H9 (cell line): Measurements from ENCODE around the gene SNAI3. TPM values are rescaled to one million over a fixed set of nuclear protein-coding genes. Genes with fewer than 3 reads are reported as not detected.
A peak's percentile ranks its signal among the peaks of the same experiment; 100 is the strongest.

ENCODE experiments used
- DNase-seq: peaks from one replicate; pipeline ENCODE4 v3.0.0-alpha.2; 2017
- H2AFZ ChIP-seq: one replicate; pipeline ENCODE4 v1.6.1; 2013; ENCODE audit warnings: mild to moderate bottlenecking, low read length, control low read depth, moderate library complexity
- H2AK5ac ChIP-seq: 2 replicates; pipeline ENCODE4 v1.6.1; 2013; ENCODE audit warnings: low read length, control low read depth, mixed read lengths; ENCODE audit not compliant: insufficient read length
- H2BK120ac ChIP-seq: one replicate; pipeline ENCODE4 v1.6.1; 2013; ENCODE audit warnings: low read depth, mild to moderate bottlenecking, low read length, control low read depth, inconsistent platforms; ENCODE audit not compliant: poor library complexity, severe bottlenecking
- H2BK12ac ChIP-seq: 2 replicates; pipeline ENCODE4 v1.6.1; 2013; ENCODE audit warnings: low read length, control low read depth, mixed read lengths, low read depth; ENCODE audit not compliant: insufficient read length
- H2BK15ac ChIP-seq: 2 replicates; pipeline ENCODE4 v1.6.1; 2013; ENCODE audit warnings: low read depth, low read length, control low read depth
- H2BK20ac ChIP-seq: one replicate; pipeline ENCODE4 v1.6.1; 2013; ENCODE audit warnings: low read depth, mild to moderate bottlenecking, low read length, control low read depth, inconsistent platforms; ENCODE audit not compliant: poor library complexity, severe bottlenecking
- H2BK5ac ChIP-seq: 2 replicates; pipeline ENCODE4 v1.6.1; 2013; ENCODE audit warnings: low read length, control low read depth, mixed read lengths; ENCODE audit not compliant: insufficient read length
- H3K14ac ChIP-seq: 2 replicates; pipeline ENCODE4 v1.6.1; 2013; ENCODE audit warnings: low read length, control low read depth; ENCODE audit not compliant: insufficient read depth
- H3K18ac ChIP-seq: 2 replicates; pipeline ENCODE4 v1.6.1; 2013; ENCODE audit warnings: low read depth, mild to moderate bottlenecking, mixed read lengths, low read length, control low read depth; ENCODE audit not compliant: insufficient read length
- H3K23ac ChIP-seq: 2 replicates; pipeline ENCODE4 v1.6.1; 2013; ENCODE audit warnings: low read length, control low read depth, mixed read lengths, low read depth; ENCODE audit not compliant: insufficient read length
- H3K23me2 ChIP-seq: 2 replicates; pipeline ENCODE4 v1.6.1; 2013; ENCODE audit warnings: low read depth, mild to moderate bottlenecking, mixed read lengths, low read length, control low read depth; ENCODE audit not compliant: insufficient read length, poor library complexity, severe bottlenecking
- H3K27ac ChIP-seq: 2 replicates; pipeline ENCODE4 v1.5.1; 2013; ENCODE audit warnings: low read length, control low read depth, mixed read lengths, low read depth; ENCODE audit not compliant: insufficient read length
- H3K27me3 ChIP-seq: 2 replicates; pipeline ENCODE4 v1.6.1; 2013; ENCODE audit warnings: low read length, control low read depth, inconsistent platforms; ENCODE audit not compliant: insufficient read depth
- H3K4ac ChIP-seq: 2 replicates; pipeline ENCODE4 v1.6.1; 2013; ENCODE audit warnings: low read depth, mild to moderate bottlenecking, control low read depth, inconsistent platforms, low read length, moderate library complexity
- H3K4me1 ChIP-seq: 2 replicates; pipeline ENCODE4 v1.6.1; 2013; ENCODE audit warnings: low read length, control low read depth, inconsistent platforms; ENCODE audit not compliant: insufficient read depth
- H3K4me2 ChIP-seq: 2 replicates; pipeline ENCODE4 v1.6.1; 2013; ENCODE audit warnings: low read length, control low read depth, mixed read lengths; ENCODE audit not compliant: insufficient read length, insufficient read depth
- H3K56ac ChIP-seq: 2 replicates; pipeline ENCODE4 v1.6.1; 2013; ENCODE audit warnings: low read depth, mild to moderate bottlenecking, mixed read lengths, low read length, control low read depth; ENCODE audit not compliant: insufficient read length
- H3K79me1 ChIP-seq: 2 replicates; pipeline ENCODE4 v1.6.1; 2013; ENCODE audit warnings: low read depth, mild to moderate bottlenecking, moderate library complexity, low read length, control low read depth, inconsistent platforms; ENCODE audit not compliant: insufficient read depth, poor library complexity, severe bottlenecking
- H3K79me2 ChIP-seq: 2 replicates; pipeline ENCODE4 v1.6.1; 2013; ENCODE audit warnings: low read length, control low read depth, inconsistent platforms; ENCODE audit not compliant: insufficient read depth
- H3K9ac ChIP-seq: 2 replicates; pipeline ENCODE4 v1.6.1; 2013; ENCODE audit warnings: low read length, control low read depth, mixed read lengths; ENCODE audit not compliant: insufficient read length; ENCODE audit errors: extremely low read depth
- H3K9me3 ChIP-seq: one replicate; pipeline ENCODE4 v1.6.1; 2013; ENCODE audit warnings: low read depth, low read length, inconsistent platforms; ENCODE audit not compliant: control insufficient read depth
- H3T11ph ChIP-seq: one replicate; pipeline ENCODE4 v1.6.1; 2013; ENCODE audit warnings: mild to moderate bottlenecking, low read length, control low read depth, inconsistent platforms
- H4K20me1 ChIP-seq: one replicate; pipeline ENCODE4 v1.6.1; 2013; ENCODE audit not compliant: control insufficient read depth, insufficient read length, insufficient read depth
- H4K5ac ChIP-seq: 2 replicates; pipeline ENCODE4 v1.6.1; 2013; ENCODE audit warnings: low read depth, mild to moderate bottlenecking, mixed read lengths, low read length, control low read depth; ENCODE audit not compliant: insufficient read length
- H4K8ac ChIP-seq: replicated peaks from 2 replicates; pipeline ENCODE4 v1.6.1; 2013; ENCODE audit warnings: low read length, control low read depth, mixed read lengths, low read depth; ENCODE audit not compliant: insufficient read length
- H4K91ac ChIP-seq: 2 replicates; pipeline ENCODE4 v1.6.1; 2013; ENCODE audit warnings: low read depth, mild to moderate bottlenecking, moderate library complexity, mixed read lengths, low read length, control low read depth; ENCODE audit not compliant: insufficient read length
- H3K27ac Mint-ChIP-seq, 3 experiments: 2 replicates in 2 of 3; 3 replicates in 1 of 3; pipeline ENCODE4 v1.8.0; 2020 to 2021; ENCODE audit warnings: mixed read lengths in 3 of 3, mild to moderate bottlenecking in 1 of 3, moderate library complexity in 1 of 3
- H3K27me3 Mint-ChIP-seq: 2 replicates; pipeline ENCODE4 v1.8.0; 2021; ENCODE audit warnings: low read depth, mild to moderate bottlenecking, moderate library complexity, mixed read lengths
- H3K36me3 Mint-ChIP-seq, 3 experiments: 2 replicates in 2 of 3; 3 replicates in 1 of 3; pipeline ENCODE4 v1.8.0; 2020 to 2021; ENCODE audit warnings: low read depth in 3 of 3, mixed read lengths in 3 of 3; ENCODE audit not compliant: insufficient read depth in 1 of 3
- H3K4me1 Mint-ChIP-seq, 2 experiments: 2 replicates each; pipeline ENCODE4 v1.8.0; 2020; ENCODE audit warnings: mixed read lengths in 2 of 2
- H3K4me3 Mint-ChIP-seq, 2 experiments: 2 replicates in 1 of 2; 3 replicates in 1 of 2; pipeline ENCODE4 v1.8.0; 2020 to 2021; ENCODE audit warnings: mild to moderate bottlenecking in 2 of 2, mixed read lengths in 2 of 2, moderate library complexity in 1 of 2
- H3K9me3 Mint-ChIP-seq, 2 experiments: 2 replicates in 1 of 2; 3 replicates in 1 of 2; pipeline ENCODE4 v1.8.0; 2020; ENCODE audit warnings: mild to moderate bottlenecking in 2 of 2, mixed read lengths in 2 of 2, moderate library complexity in 1 of 2
- WGBS: extraction: QIAGEN DNeasy Blood & Tissue Kit; methylation state at CpG from one replicate; pipeline ENCODE4 v1.1.7; 2013; ENCODE audit warnings: missing lambda C conversion rate, low lambda C conversion rate, mixed read lengths; ENCODE audit not compliant: insufficient read length; ENCODE audit errors: extremely low coverage; 5-methylcytosine and 5-hydroxymethylcytosine counted together
- total RNA-seq: library from RNA; stranded (reverse); gene quantifications from 2 replicates; pipeline ENCODE4 v1.2.1, GENCODE V29; 2021
- TF ChIP-seq, protein P1 (sequence below): fragments of 200-600 bp; sonication (generic); conservative IDR thresholded peaks from 3 replicates; pipeline ENCODE4 v1.8.0; 2021; ENCODE audit warnings: antibody characterized with exemption, mild to moderate bottlenecking

The SNAI3 gene
- total RNA-seq, 1 experiment from 2014 or later = 3.2 TPM

DNA sequence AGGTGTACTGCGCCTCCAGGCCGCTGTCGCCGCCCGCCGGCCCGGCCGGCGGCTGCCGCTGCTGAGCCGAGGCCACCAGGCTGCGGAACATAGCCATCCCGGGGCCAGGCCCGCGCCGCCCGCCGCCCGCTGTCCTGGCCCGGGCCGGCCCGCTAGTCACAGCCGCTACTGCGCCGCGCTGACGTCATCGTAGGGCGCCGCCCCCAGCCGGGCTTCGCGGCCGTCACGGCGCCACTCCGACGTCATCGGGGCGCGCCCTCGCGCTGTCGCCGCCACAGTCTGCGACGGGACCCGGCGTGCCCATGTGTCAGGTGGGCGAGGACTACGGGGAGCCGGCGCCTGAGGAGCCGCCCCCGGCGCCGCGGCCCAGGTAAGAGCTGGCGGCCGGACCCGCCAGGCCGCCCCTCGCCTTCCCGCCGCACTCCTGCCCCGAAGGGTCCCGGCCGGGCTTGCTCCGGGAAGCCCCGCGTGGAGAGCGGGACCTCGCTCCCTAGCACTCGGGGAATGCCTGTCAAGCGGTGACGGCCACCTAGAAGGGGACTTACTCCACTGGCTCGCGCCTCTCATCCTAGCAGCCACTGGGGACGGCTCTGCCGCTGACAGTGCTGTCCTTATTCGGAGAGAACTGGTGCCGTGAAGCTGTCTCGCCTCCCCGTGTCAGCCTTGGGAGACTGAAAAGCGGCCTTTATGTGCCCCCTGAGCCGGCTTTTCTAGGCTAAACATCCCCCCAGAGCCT is 20.1 kb upstream of the SNAI3 start, which contains the start of the genes CTU2 and RNF166:
Gene CTU2, plus strand, starts transcription at position 275 of the 736 bp plus-strand sequence. Its CDS starts 28 bp downstream, at position 303.
Gene RNF166, minus strand, starts transcription at position 180 of the 736 bp plus-strand sequence. Its CDS starts 83 bp downstream, at position 97.
- Histone ChIP-seq H3K4ac (no peak within 1 kb of the TSS), H3K27me3 (no peaks in the 10 kb centered on the region), H3T11ph (no peak within 1 kb of the TSS), H3K23ac (no peak within 1 kb of the TSS), H3K79me1 (peaks cover 7% of the 10 kb centered on the region), H3K9me3 (no peaks in the 10 kb centered on the region), H3K4me2 (peak within 1 kb of the TSS; percentile 95), H2AFZ (no peak within 1 kb of the TSS), H2BK5ac (no peak within 1 kb of the TSS), H2BK20ac (no peak within 1 kb of the TSS), H4K8ac (no peak within 1 kb of the TSS), H3K18ac (no peak within 1 kb of the TSS), H4K91ac (no peak within 1 kb of the TSS), H2BK15ac (no peak within 1 kb of the TSS), H3K23me2 (peaks cover 6% of the 10 kb centered on the region), H3K14ac (no peak within 1 kb of the TSS; the same call in 1 of the 2 replicates), H3K9ac (peak within 1 kb of the TSS; percentile 45), H2BK120ac (no peak within 1 kb of the TSS), H2BK12ac (no peak within 1 kb of the TSS), H3K27ac (no peak within 1 kb of the TSS), H2AK5ac (no peak within 1 kb of the TSS), H3K79me2 (peaks cover 3% of the 10 kb centered on the region; the same call in 1 of the 2 replicates), H3K4me1 (peaks cover 4% of the 10 kb centered on the region; the same call in 1 of the 2 replicates), H4K20me1 (no peaks in the 10 kb centered on the region), H4K5ac (no peak within 1 kb of the TSS), H3K56ac (no peak within 1 kb of the TSS)
- H3K4me1 Mint-ChIP-seq = peaks cover 16 to 17% of the 10 kb centered on the region in 2 experiments
- H3K27ac Mint-ChIP-seq = peak within 1 kb of the TSS in 2 of 3 experiments; percentile 10 to 91; a peak in 3 of 7 replicates
- no peaks in the 10 kb centered on the region; a peak in 1 of 5 replicates for H3K9me3 Mint-ChIP-seq
- H3K4me3 Mint-ChIP-seq = peak within 1 kb of the TSS; percentile 83 to 89
- peaks cover 0 to 4% (median 2%) of the 10 kb centered on the region in 3 experiments; a peak in 3 of 7 replicates for H3K36me3 Mint-ChIP-seq
- WGBS = no CpG with 5 or more reads among the region's 86 CpGs
- no peaks in the 10 kb centered on the region for H3K27me3 Mint-ChIP-seq
- peak; percentile 85 for DNase-seq
- TF ChIP-seq, protein P1, sequence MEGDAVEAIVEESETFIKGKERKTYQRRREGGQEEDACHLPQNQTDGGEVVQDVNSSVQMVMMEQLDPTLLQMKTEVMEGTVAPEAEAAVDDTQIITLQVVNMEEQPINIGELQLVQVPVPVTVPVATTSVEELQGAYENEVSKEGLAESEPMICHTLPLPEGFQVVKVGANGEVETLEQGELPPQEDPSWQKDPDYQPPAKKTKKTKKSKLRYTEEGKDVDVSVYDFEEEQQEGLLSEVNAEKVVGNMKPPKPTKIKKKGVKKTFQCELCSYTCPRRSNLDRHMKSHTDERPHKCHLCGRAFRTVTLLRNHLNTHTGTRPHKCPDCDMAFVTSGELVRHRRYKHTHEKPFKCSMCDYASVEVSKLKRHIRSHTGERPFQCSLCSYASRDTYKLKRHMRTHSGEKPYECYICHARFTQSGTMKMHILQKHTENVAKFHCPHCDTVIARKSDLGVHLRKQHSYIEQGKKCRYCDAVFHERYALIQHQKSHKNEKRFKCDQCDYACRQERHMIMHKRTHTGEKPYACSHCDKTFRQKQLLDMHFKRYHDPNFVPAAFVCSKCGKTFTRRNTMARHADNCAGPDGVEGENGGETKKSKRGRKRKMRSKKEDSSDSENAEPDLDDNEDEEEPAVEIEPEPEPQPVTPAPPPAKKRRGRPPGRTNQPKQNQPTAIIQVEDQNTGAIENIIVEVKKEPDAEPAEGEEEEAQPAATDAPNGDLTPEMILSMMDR = no peak
